Measurements from ENCODE around the gene BCKDHB. TPM values are rescaled to one million over a fixed set of nuclear protein-coding genes. Genes with fewer than 3 reads are reported as not detected.

The BCKDHB gene
- polyA plus RNA-seq, 2 of the 4 experiments (the other 2 are of a cell fraction) = 7.7 to 15.0 TPM

GRCh38 chr6:80251321-80251720 lies 144.8 kb downstream of the BCKDHB start:
- TF ChIP-seq KDM5A (IDR thresholded peaks at IDR 0.05) = no peak
- TF ChIP-seq ESRRA (IDR thresholded peaks at IDR 0.05; ENCODE audit: borderline replicate concordance, low read length) = no peak
- no peak for TF ChIP-seq EP300 (IDR thresholded peaks at IDR 0.05)
- TF ChIP-seq EHF (CRISPR knock-in tag; IDR thresholded peaks at IDR 0.05) = no peak
- TF ChIP-seq CHD4 (IDR thresholded peaks at IDR 0.05; ENCODE audit: borderline replicate concordance) = no peak
- TF ChIP-seq CHD2 (IDR thresholded peaks at IDR 0.05; ENCODE audit: low read length, partially characterized antibody) = no peak
- no peak for TF ChIP-seq ZSCAN20 (CRISPR knock-in tag; IDR thresholded peaks at IDR 0.05)
- TF ChIP-seq KDM1A (IDR thresholded peaks at IDR 0.05; ENCODE audit: low read depth) = no peak
- TF ChIP-seq CTCF (IDR thresholded peaks at IDR 0.05) = no peak
- no peak for TF ChIP-seq SMC3 (IDR thresholded peaks at IDR 0.05)
- Histone ChIP-seq H3K4me2 (no peak overlapping the region), H3K9me3 (no peaks in the 10 kb centered on the region), H3K4me3 (no peak overlapping the region), H3K27ac (no peak overlapping the region), H3K4me1 (no peaks in the 10 kb centered on the region)
- POLR2A ChIA-PET = no interaction called here
- ATAC-seq = no peak
- DNase-seq (ENCODE audit: low read depth in 1 of 2, low spot score in 1 of 2) = no peak
- no peak for FAIRE-seq
- 83% methylated on average over 1 of the region's 1 CpG for WGBS (ENCODE audit: missing lambda C conversion rate)
- CTCF ChIA-PET = interaction anchor here (2.1 kb wide), 1 partner anchor 37 kb away, joined by 7 read pairs; no protein-coding TSS in a partner anchor

- DNase-seq (ENCODE audit: low read depth in 1 of 2, low spot score in 1 of 2) = no peak
- Histone ChIP-seq H3K9me3 (no peaks in the 10 kb centered on the region), H3K4me1 (no peaks in the 10 kb centered on the region), H3K27ac (no peak overlapping the region), H3K4me3 (no peak overlapping the region), H3K4me2 (no peak overlapping the region)
- no peak for FAIRE-seq
- ATAC-seq = no peak
- CTCF ChIA-PET = no interaction called here
- POLR2A ChIA-PET = no interaction called here
- TF ChIP-seq ZSCAN20 (CRISPR knock-in tag; IDR thresholded peaks at IDR 0.05) (no peak), BCL3 (IDR thresholded peaks at IDR 0.05) (no peak), GATA3 (IDR thresholded peaks at IDR 0.05; ENCODE audit: borderline replicate concordance) (no peak), HOXB5 (CRISPR knock-in tag; IDR thresholded peaks at IDR 0.05) (no peak), RNF2 (IDR thresholded peaks at IDR 0.05; ENCODE audit: borderline replicate concordance, low read depth) (no peak), TFCP2L1 (CRISPR knock-in tag; IDR thresholded peaks at IDR 0.05) (no peak), EP300 (IDR thresholded peaks at IDR 0.05) (no peak), NPAS2 (CRISPR knock-in tag; IDR thresholded peaks at IDR 0.05; ENCODE audit: borderline replicate concordance) (no peak), NR3C1 (IDR thresholded peaks at IDR 0.05) (no peak), MYC (IDR thresholded peaks at IDR 0.05; ENCODE audit: borderline replicate concordance, low read length) (no peak), E2F6 (IDR thresholded peaks at IDR 0.05; ENCODE audit: borderline replicate concordance, low read depth) (no peak), CBX8 (IDR thresholded peaks at IDR 0.05) (no peak)
These were observed 148.2 kb downstream of the BCKDHB start for GRCh38 chr6:80254716-80255115.

GRCh38 chr6:80256691-80257090 lies 150.2 kb downstream of the BCKDHB start:
- TF ChIP-seq HOXB13 (CRISPR knock-in tag; IDR thresholded peaks at IDR 0.05; ENCODE audit: low read depth) (no peak), HMGXB4 (CRISPR knock-in tag; IDR thresholded peaks at IDR 0.05; ENCODE audit: borderline replicate concordance) (no peak), CHD2 (IDR thresholded peaks at IDR 0.05; ENCODE audit: low read length, partially characterized antibody) (no peak), RNF2 (IDR thresholded peaks at IDR 0.05; ENCODE audit: borderline replicate concordance, low read depth) (no peak), HOXA7 (CRISPR knock-in tag; IDR thresholded peaks at IDR 0.05) (no peak), PBX3 (IDR thresholded peaks at IDR 0.05) (no peak), RCOR1 (IDR thresholded peaks at IDR 0.05; ENCODE audit: low read depth, low read length) (no peak), JUNB (IDR thresholded peaks at IDR 0.05) (no peak), HEYL (CRISPR knock-in tag; IDR thresholded peaks at IDR 0.05) (no peak), SMC3 (IDR thresholded peaks at IDR 0.05) (no peak), PHF8 (IDR thresholded peaks at IDR 0.05; ENCODE audit: borderline replicate concordance, low read depth) (no peak), FOXS1 (CRISPR knock-in tag; IDR thresholded peaks at IDR 0.05) (no peak), BHLHE40 (IDR thresholded peaks at IDR 0.05; ENCODE audit: low read depth, low read length) (no peak)
- FAIRE-seq (no peak), ATAC-seq (no peak), DNase-seq (ENCODE audit: low read depth in 1 of 2, low spot score in 1 of 2) (no peak)
- POLR2A ChIA-PET = no interaction called here
- no peaks in the 10 kb centered on the region for H3K9me3 ChIP-seq
- H3K27ac ChIP-seq = no peak overlapping the region
- no peak overlapping the region for H3K4me3 ChIP-seq
- CTCF ChIA-PET = no interaction called here
- H3K4me1 ChIP-seq = no peaks in the 10 kb centered on the region
- H3K4me2 ChIP-seq = no peak overlapping the region

Data from A549 (cell line).